Upper lobe of right lung (tissue), 1 donor: ENCODE results near the gene EML6. TPM values are rescaled to one million over a fixed set of nuclear protein-coding genes. Genes with fewer than 3 reads are reported as not detected.

Source experiments
- ATAC-seq: fragments of 200-7000 bp; cut with Tn5 transposase; one replicate; pipeline ENCODE4 v1.9.1; 2020; ENCODE audit warnings: mild to moderate bottlenecking, moderate library complexity
- DNase-seq: peaks from one replicate; pipeline ENCODE4 v3.0.0-alpha.2; 2020
- H3K27ac ChIP-seq: fragments of 200-600 bp; one replicate; pipeline ENCODE4 v1.8.0; 2022
- H3K27me3 ChIP-seq: fragments of 200-600 bp; one replicate; pipeline ENCODE4 v1.8.0; 2022; ENCODE audit warnings: mild to moderate bottlenecking
- H3K36me3 ChIP-seq: fragments of 200-600 bp; one replicate; pipeline ENCODE4 v1.8.0; 2022
- H3K4me1 ChIP-seq: fragments of 200-600 bp; one replicate; pipeline ENCODE4 v1.8.0; 2022
- H3K4me3 ChIP-seq: fragments of 200-600 bp; one replicate; pipeline ENCODE4 v1.8.0; 2022; ENCODE audit warnings: mild to moderate bottlenecking
- H3K9me3 ChIP-seq: fragments of 200-600 bp; one replicate; pipeline ENCODE4 v1.8.0; 2022
- intact Hi-C: fragments of 100-400 bp; cut with DNase I; formaldehyde crosslinking; loops from one replicate; pipeline ENCODE4 v1.11.0; 2022
- total RNA-seq: library from RNA; stranded (reverse); fragmentation: NEBNext Ultra II Directional; extraction: Animal tissue kit (Norgen Biotek cat#: 25700); gene quantifications from one replicate; pipeline ENCODE4 v1.2.1, GENCODE V29; 2021
- TF ChIP-seq, protein P1 (sequence below): fragments of 200-600 bp; IDR thresholded peaks from one replicate; pipeline ENCODE4 v1.8.0; 2022; ENCODE audit warnings: antibody characterized with exemption
- donor health status: DM: no; HTN: yes; CAD: no; lungs with severe emphysema.

EML6 gene
- total RNA-seq, 1 donor from 2014 or later, result 1.4 TPM

DNA sequence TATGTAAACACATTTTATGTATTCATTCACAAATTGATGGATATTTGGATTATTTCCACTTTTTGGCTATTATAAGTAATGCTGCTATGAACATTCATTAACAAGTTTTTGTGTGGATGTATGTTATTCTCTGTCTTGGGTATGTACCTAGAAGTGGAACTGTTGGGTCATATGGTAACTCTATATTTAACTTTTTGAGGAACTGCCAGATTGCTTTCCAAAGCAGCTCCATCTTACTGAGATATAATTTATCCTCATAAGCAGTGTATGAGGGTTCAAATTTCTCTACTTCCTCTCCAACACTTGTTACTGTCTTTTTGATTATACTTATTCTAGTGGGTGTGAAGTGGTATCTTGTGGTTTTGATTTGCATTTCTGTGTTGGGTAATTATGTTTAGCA lies 7.1 kb upstream of the EML6 start:
- DNase-seq (no peak), ATAC-seq (no peak)
- Histone ChIP-seq H3K4me1 (no peaks in the 10 kb centered on the region), H3K27me3 (no peaks in the 10 kb centered on the region), H3K4me3 (no peak overlapping the region), H3K36me3 (no peaks in the 10 kb centered on the region), H3K9me3 (no peaks in the 10 kb centered on the region), H3K27ac (no peak overlapping the region)
- intact Hi-C loops, result no loop called here
- TF ChIP-seq, protein P1, sequence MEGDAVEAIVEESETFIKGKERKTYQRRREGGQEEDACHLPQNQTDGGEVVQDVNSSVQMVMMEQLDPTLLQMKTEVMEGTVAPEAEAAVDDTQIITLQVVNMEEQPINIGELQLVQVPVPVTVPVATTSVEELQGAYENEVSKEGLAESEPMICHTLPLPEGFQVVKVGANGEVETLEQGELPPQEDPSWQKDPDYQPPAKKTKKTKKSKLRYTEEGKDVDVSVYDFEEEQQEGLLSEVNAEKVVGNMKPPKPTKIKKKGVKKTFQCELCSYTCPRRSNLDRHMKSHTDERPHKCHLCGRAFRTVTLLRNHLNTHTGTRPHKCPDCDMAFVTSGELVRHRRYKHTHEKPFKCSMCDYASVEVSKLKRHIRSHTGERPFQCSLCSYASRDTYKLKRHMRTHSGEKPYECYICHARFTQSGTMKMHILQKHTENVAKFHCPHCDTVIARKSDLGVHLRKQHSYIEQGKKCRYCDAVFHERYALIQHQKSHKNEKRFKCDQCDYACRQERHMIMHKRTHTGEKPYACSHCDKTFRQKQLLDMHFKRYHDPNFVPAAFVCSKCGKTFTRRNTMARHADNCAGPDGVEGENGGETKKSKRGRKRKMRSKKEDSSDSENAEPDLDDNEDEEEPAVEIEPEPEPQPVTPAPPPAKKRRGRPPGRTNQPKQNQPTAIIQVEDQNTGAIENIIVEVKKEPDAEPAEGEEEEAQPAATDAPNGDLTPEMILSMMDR, result no peak

- peaks cover 14% of the 10 kb centered on the region for H3K4me1 ChIP-seq
- no peak for DNase-seq
- H3K27ac ChIP-seq, result no peak overlapping the region
- TF ChIP-seq, protein P1, result no peak
- no peak for ATAC-seq
- H3K27me3 ChIP-seq, result peaks cover 6% of the 10 kb centered on the region
- no peaks in the 10 kb centered on the region for H3K36me3 ChIP-seq
- no peak overlapping the region for H3K4me3 ChIP-seq
- no peaks in the 10 kb centered on the region for H3K9me3 ChIP-seq
- intact Hi-C loops, result no loop called here
These were observed 2.9 kb upstream of the EML6 start for GRCh38 chr2:54720563-54720962.

DNA sequence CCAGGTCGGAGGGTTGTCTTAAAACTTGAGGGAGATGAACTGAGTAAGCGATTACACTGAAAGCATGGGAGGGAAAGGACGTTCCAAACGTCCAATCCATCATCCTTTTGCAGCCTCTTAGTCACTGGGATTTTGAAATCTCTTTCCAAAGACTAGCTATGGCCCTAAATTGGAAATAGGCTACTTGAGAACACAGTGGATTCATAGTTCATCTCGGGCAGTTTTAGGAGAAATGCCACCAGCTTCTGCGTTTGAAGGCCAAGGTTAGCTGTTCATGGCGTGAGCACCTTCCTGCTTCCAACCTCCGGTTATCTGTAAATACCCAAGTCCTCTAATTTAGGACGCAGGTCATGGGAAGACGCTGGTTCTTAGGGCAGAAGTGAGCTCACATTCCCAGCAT lies 821 bp upstream of the EML6 start:
- H3K4me1 ChIP-seq, result peaks cover 14% of the 10 kb centered on the region
- H3K27me3 ChIP-seq, result peaks cover 20% of the 10 kb centered on the region
- DNase-seq (no peak), ATAC-seq (no peak)
- H3K4me3 ChIP-seq, result peak overlapping the region; percentile 84
- TF ChIP-seq, protein P1, result no peak
- H3K9me3 ChIP-seq, result no peaks in the 10 kb centered on the region
- H3K27ac ChIP-seq, result peak overlapping the region; percentile 65
- H3K36me3 ChIP-seq, result no peaks in the 10 kb centered on the region
- intact Hi-C loops, result no loop called here

DNA sequence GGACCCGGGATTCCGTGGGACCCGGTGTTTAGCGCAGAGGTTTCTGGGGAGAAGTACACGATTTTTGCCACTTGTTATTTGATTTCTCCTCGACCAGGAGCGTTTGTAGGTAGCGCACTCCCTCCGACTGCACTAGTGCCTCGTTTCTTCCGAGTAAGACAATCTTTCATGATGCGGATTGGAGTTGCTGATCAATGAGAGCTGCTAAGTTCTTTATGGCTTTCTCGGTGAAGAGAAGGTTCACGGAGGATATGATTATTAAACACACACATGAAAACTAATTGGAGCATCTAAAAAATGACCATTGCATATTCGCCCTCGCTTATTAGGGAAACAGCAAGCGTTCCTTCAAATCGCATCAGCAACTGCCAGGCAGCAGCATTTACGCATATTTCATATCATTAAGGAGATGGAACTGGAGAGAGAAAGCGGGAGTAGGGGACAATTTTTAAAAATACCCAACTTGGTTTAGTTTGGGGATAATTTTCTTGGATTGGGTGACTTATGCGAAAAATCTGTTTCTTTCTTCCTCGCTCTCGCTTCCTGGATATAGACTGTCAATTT lies 616 bp downstream of the EML6 start:
- peaks cover 20% of the 10 kb centered on the region for H3K27me3 ChIP-seq
- no peak for DNase-seq
- intact Hi-C loops, result no loop called here

GRCh38 chr2:54724560-54725342 lies 1.3 kb downstream of the EML6 start:
- DNase-seq, result peak; percentile 67
- Histone ChIP-seq H3K4me3 (peak overlapping the region; percentile 84), H3K4me1 (peaks cover 14% of the 10 kb centered on the region), H3K9me3 (no peaks in the 10 kb centered on the region), H3K27ac (no peak overlapping the region), H3K27me3 (peaks cover 20% of the 10 kb centered on the region), H3K36me3 (no peaks in the 10 kb centered on the region)
- TF ChIP-seq, protein P1, result no peak
- no peak for ATAC-seq
- intact Hi-C loops, result no loop called here

More for the DNA sequence above, 616 bp downstream of the EML6 start:
- ATAC-seq, result no peak
- Histone ChIP-seq H3K4me1 (peaks cover 14% of the 10 kb centered on the region), H3K27ac (peak overlapping the region; percentile 45), H3K4me3 (peak overlapping the region; percentile 84), H3K9me3 (no peaks in the 10 kb centered on the region), H3K36me3 (no peaks in the 10 kb centered on the region)
- TF ChIP-seq, protein P1, result no peak
